HEK293 (cell line): ENCODE data around the gene ANTXRL.

ENCODE experiments used
- IKZF3 ChIP-seq: fragments of 450-650 bp; IDR thresholded peaks from 2 replicates; pipeline ENCODE4 v1.5.0; 2018; ENCODE audit warnings: missing biosample characterization, mild to moderate bottlenecking, missing genetic modification characterization, moderate library complexity
- KLF9 ChIP-seq: fragments of 450-650 bp; formaldehyde crosslinking; IDR thresholded peaks from 2 replicates; pipeline ENCODE4 v1.5.1; 2016; ENCODE audit warnings: missing biosample characterization, missing genetic modification characterization, low read depth
- MYNN ChIP-seq: fragments of 450-650 bp; formaldehyde crosslinking; IDR thresholded peaks from 2 replicates; pipeline ENCODE4 v1.5.1; 2016; ENCODE audit warnings: missing biosample characterization, missing genetic modification characterization, borderline replicate concordance
- TCF7L2 ChIP-seq: IDR thresholded peaks from 2 replicates; pipeline ENCODE4 v1.6.1; 2011; ENCODE audit warnings: low read depth, mild to moderate bottlenecking, inconsistent platforms, low read length, moderate library complexity, borderline replicate concordance
- ZBTB21 ChIP-seq: fragments of 450-650 bp; formaldehyde crosslinking; IDR thresholded peaks from 2 replicates; pipeline ENCODE4 v1.5.1; 2017; ENCODE audit warnings: missing biosample characterization, missing genetic modification characterization
- ZFHX2 ChIP-seq: fragments of 450-650 bp; formaldehyde crosslinking; conservative IDR thresholded peaks from 2 replicates; pipeline ENCODE4 v1.5.1; 2016; ENCODE audit warnings: missing biosample characterization, missing genetic modification characterization
- ZNF239 ChIP-seq: fragments of 450-650 bp; formaldehyde crosslinking; IDR thresholded peaks from 2 replicates; pipeline ENCODE4 v1.5.1; 2016; ENCODE audit warnings: missing biosample characterization, missing genetic modification characterization
- ZNF561 ChIP-seq: fragments of 450-650 bp; IDR thresholded peaks from 2 replicates; pipeline ENCODE4 v1.5.1; 2018; ENCODE audit warnings: missing biosample characterization, missing genetic modification characterization, borderline replicate concordance
- ZNF776 ChIP-seq: fragments of 450-650 bp; formaldehyde crosslinking; IDR thresholded peaks from 2 replicates; pipeline ENCODE4 v1.5.0; 2017; ENCODE audit warnings: missing biosample characterization, missing genetic modification characterization, borderline replicate concordance
- TF ChIP-seq, protein P1 (sequence below): fragments of 450-650 bp; formaldehyde crosslinking; IDR thresholded peaks from 2 replicates; pipeline ENCODE4 v1.5.1; 2016; ENCODE audit warnings: missing biosample characterization, missing genetic modification characterization

DNA sequence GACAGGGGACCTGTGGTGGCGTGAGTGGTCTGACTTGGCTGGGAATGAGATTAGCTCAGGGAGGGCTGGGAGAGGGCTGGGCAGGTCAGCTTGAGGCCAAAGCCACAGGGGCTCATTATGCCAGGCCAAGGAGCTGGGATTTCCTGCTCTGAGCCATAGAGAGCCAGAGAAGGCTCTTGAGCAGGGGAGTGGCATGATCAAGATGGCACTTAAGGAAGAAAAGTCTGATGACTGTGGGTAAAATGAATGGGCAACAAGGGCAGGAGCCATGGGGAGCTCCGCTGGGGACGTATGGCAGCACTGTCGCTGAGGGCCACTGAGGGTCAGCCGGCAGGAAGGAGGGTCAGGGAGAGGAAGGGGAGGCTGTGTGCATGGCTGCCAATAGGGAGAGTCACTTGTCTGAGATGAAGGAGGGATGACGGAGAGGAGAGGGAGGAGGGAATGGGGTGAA, 5.8 kb downstream of the ANTXRL start:
- no peak for TF ChIP-seq IKZF3 (tag by site-specific recombination)
- TF ChIP-seq, protein P1, sequence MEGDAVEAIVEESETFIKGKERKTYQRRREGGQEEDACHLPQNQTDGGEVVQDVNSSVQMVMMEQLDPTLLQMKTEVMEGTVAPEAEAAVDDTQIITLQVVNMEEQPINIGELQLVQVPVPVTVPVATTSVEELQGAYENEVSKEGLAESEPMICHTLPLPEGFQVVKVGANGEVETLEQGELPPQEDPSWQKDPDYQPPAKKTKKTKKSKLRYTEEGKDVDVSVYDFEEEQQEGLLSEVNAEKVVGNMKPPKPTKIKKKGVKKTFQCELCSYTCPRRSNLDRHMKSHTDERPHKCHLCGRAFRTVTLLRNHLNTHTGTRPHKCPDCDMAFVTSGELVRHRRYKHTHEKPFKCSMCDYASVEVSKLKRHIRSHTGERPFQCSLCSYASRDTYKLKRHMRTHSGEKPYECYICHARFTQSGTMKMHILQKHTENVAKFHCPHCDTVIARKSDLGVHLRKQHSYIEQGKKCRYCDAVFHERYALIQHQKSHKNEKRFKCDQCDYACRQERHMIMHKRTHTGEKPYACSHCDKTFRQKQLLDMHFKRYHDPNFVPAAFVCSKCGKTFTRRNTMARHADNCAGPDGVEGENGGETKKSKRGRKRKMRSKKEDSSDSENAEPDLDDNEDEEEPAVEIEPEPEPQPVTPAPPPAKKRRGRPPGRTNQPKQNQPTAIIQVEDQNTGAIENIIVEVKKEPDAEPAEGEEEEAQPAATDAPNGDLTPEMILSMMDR (tag by site-specific recombination): no peak
- TF ChIP-seq KLF9: no peak
- TF ChIP-seq ZNF561 (tag by site-specific recombination): no peak
- no peak for TF ChIP-seq ZNF239 (tag by site-specific recombination)
- no peak for TF ChIP-seq TCF7L2
- no peak for TF ChIP-seq ZNF776
- no peak for TF ChIP-seq ZFHX2 (tag by site-specific recombination)
- TF ChIP-seq MYNN: no peak
- no peak for TF ChIP-seq ZBTB21
